ENCODE measurements around the gene TP53I13.

The TP53I13 gene

GRCh38 chr17:29588017-29588561, 19.6 kb downstream of the TP53I13 start:
- no peak for TF ChIP-seq JUND (IDR thresholded peaks at IDR 0.05; ENCODE audit: low read depth)
- DNase-seq (ENCODE audit: low read depth in 1 of 2, low spot score in 1 of 2) = no peak
- in situ Hi-C loops (cut with HindIII; ENCODE audit: low pct_unique_long_range_greater_than_20kb, low sequenced_read_pairs) = no loop called here

- peak; percentile 47 to 66 for DNase-seq (ENCODE audit: low read depth in 1 of 2, low spot score in 1 of 2)
- in situ Hi-C loops (cut with HindIII; ENCODE audit: low pct_unique_long_range_greater_than_20kb, low sequenced_read_pairs) = no loop called here
- TF ChIP-seq JUND (IDR thresholded peaks at IDR 0.05; ENCODE audit: low read depth) = no peak
Measured at GRCh38 chr17:29588562-29589411, 20.3 kb downstream of the TP53I13 start.

GRCh38 chr17:29589524-29590410, 21.3 kb downstream of the TP53I13 start, which contains the start of gene GIT1:
GIT1 (minus strand) TSS chr17:29589648; CDS start chr17:29589378, 270 bp downstream.
- TF ChIP-seq JUND (IDR thresholded peaks at IDR 0.05; ENCODE audit: low read depth) = no peak
- in situ Hi-C loops (cut with HindIII; ENCODE audit: low pct_unique_long_range_greater_than_20kb, low sequenced_read_pairs) = no loop called here
- DNase-seq (ENCODE audit: low read depth in 1 of 2, low spot score in 1 of 2) = peak; percentile 92 to 97

GRCh38 chr17:29590411-29591145, 22.1 kb downstream of the TP53I13 start:
- DNase-seq (ENCODE audit: low read depth in 1 of 2, low spot score in 1 of 2) = no peak
- in situ Hi-C loops (cut with HindIII; ENCODE audit: low pct_unique_long_range_greater_than_20kb, low sequenced_read_pairs) = no loop called here
- TF ChIP-seq JUND (IDR thresholded peaks at IDR 0.05; ENCODE audit: low read depth) = no peak

GRCh38 chr17:29591146-29591736, 22.7 kb downstream of the TP53I13 start:
- no peak for DNase-seq (ENCODE audit: low read depth in 1 of 2, low spot score in 1 of 2)
- in situ Hi-C loops (cut with HindIII; ENCODE audit: low pct_unique_long_range_greater_than_20kb, low sequenced_read_pairs) = no loop called here
- no peak for TF ChIP-seq JUND (IDR thresholded peaks at IDR 0.05; ENCODE audit: low read depth)

- DNase-seq (ENCODE audit: low read depth in 1 of 2, low spot score in 1 of 2) = peak; percentile 88 to 96
- in situ Hi-C loops (cut with HindIII; ENCODE audit: low pct_unique_long_range_greater_than_20kb, low sequenced_read_pairs) = no loop called here
- no peak for TF ChIP-seq JUND (IDR thresholded peaks at IDR 0.05; ENCODE audit: low read depth)
Measured at GRCh38 chr17:29591737-29592608, 23.5 kb downstream of the TP53I13 start.

- DNase-seq (ENCODE audit: low read depth in 1 of 2, low spot score in 1 of 2) = peak in 1 of 2 experiments; percentile 43
- no peak for TF ChIP-seq JUND (IDR thresholded peaks at IDR 0.05; ENCODE audit: low read depth)
- in situ Hi-C loops (cut with HindIII; ENCODE audit: low pct_unique_long_range_greater_than_20kb, low sequenced_read_pairs) = no loop called here
Measured at GRCh38 chr17:29592850-29593551, 24.5 kb downstream of the TP53I13 start, which contains the start of gene ANKRD13B. ANKRD13B (plus strand) TSS chr17:29593132; CDS start chr17:29593622, 490 bp downstream.

- peak in 1 of 2 experiments; percentile 53 for DNase-seq (ENCODE audit: low read depth in 1 of 2, low spot score in 1 of 2)
- no peak for TF ChIP-seq JUND (IDR thresholded peaks at IDR 0.05; ENCODE audit: low read depth)
- in situ Hi-C loops (cut with HindIII; ENCODE audit: low pct_unique_long_range_greater_than_20kb, low sequenced_read_pairs) = no loop called here
Measured at GRCh38 chr17:29593591-29594518, 25.4 kb downstream of the TP53I13 start.

GRCh38 chr17:29594519-29595090, 26.1 kb downstream of the TP53I13 start:
- in situ Hi-C loops (cut with HindIII; ENCODE audit: low pct_unique_long_range_greater_than_20kb, low sequenced_read_pairs) = no loop called here
- DNase-seq (ENCODE audit: low read depth in 1 of 2, low spot score in 1 of 2) = no peak
- TF ChIP-seq JUND (IDR thresholded peaks at IDR 0.05; ENCODE audit: low read depth) = no peak

Data from T47D (cell line).